ENCODE data around the gene KRT2. TPM values are rescaled to one million over a fixed set of nuclear protein-coding genes. Genes with fewer than 3 reads are reported as not detected.

KRT2 gene
- total and polyA plus RNA-seq, 9 of the 15 experiments (the other 6 are each of a cell fraction or from before 2014, with no cell fraction given): 0.03 to 0.69 (median 0.07) TPM; not detected in 2

- TF ChIP-seq ZNF740 (CRISPR knock-in tag; IDR thresholded peaks at IDR 0.05) (no peak), ZNF740 (tag; IDR thresholded peaks at IDR 0.05) (no peak), ZFP36 (IDR thresholded peaks at IDR 0.05; ENCODE audit: low read depth, low read length, partially characterized antibody) (no peak), GMEB1 (CRISPR knock-in tag; IDR thresholded peaks at IDR 0.05) (no peak), SPI1 (IDR thresholded peaks at IDR 0.05; ENCODE audit: borderline replicate concordance, low read depth, low read length) (no peak), HEY1 (CRISPR knock-in tag; IDR thresholded peaks at IDR 0.05; ENCODE audit: borderline replicate concordance) (no peak), POLR2AphosphoS5 (IDR thresholded peaks at IDR 0.05; ENCODE audit: control insufficient read depth, insufficient read depth, low read depth, low read length) (no peak), THRAP3 (IDR thresholded peaks at IDR 0.05; ENCODE audit: borderline replicate concordance) (no peak), ZNF507 (tag; conservative IDR thresholded peaks at IDR 0.05) (no peak), SAP30 (IDR thresholded peaks at IDR 0.05; ENCODE audit: borderline replicate concordance, insufficient read depth, low read depth, low read length, poor library complexity, severe bottlenecking) (no peak), SOX6 (IDR thresholded peaks at IDR 0.05) (no peak), ZNF77 (CRISPR knock-in tag; IDR thresholded peaks at IDR 0.05) (no peak)
Observed at GRCh38 chr12:52617403-52617785, 34.6 kb downstream of the KRT2 start (continued).

Measured in K562 (cell line).